ENCODE results near the gene NMNAT1.

DNA sequence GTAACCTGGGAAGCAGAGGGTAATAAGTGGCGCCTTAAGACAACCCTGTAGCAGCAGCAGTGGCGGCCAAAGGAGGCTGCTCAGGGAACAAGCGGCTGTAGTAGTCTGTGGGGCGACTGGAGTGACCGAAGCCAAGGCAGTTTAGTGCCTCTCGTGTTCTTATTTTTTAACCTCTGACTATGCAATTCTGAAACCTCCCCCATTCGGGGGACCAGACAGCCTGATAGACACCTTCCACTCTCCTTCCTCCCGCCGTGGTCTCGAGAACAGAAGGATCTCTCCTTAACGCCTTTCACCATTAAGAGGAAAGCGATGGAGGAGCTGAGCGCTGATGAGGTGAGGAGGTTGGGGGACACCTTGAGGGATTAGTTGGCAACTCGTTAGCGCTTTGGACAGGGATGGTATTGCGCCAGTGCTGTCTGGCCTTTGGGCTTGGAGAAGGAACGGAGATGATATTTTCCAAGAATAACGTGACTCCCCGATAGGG, 90.1 kb downstream of the NMNAT1 start:
- TF ChIP-seq KDM5A (IDR thresholded peaks at IDR 0.05) (no peak), POLR2A (IDR thresholded peaks at IDR 0.05; ENCODE audit: low read length) (no peak), RCOR1 (IDR thresholded peaks at IDR 0.05; ENCODE audit: low read depth, low read length) (no peak), HOXA7 (CRISPR knock-in tag; IDR thresholded peaks at IDR 0.05) (no peak), EP300 (IDR thresholded peaks at IDR 0.05) (no peak), TP53 (CRISPR knock-in tag; IDR thresholded peaks at IDR 0.05) (no peak)
- TF ChIP-seq, protein P1, sequence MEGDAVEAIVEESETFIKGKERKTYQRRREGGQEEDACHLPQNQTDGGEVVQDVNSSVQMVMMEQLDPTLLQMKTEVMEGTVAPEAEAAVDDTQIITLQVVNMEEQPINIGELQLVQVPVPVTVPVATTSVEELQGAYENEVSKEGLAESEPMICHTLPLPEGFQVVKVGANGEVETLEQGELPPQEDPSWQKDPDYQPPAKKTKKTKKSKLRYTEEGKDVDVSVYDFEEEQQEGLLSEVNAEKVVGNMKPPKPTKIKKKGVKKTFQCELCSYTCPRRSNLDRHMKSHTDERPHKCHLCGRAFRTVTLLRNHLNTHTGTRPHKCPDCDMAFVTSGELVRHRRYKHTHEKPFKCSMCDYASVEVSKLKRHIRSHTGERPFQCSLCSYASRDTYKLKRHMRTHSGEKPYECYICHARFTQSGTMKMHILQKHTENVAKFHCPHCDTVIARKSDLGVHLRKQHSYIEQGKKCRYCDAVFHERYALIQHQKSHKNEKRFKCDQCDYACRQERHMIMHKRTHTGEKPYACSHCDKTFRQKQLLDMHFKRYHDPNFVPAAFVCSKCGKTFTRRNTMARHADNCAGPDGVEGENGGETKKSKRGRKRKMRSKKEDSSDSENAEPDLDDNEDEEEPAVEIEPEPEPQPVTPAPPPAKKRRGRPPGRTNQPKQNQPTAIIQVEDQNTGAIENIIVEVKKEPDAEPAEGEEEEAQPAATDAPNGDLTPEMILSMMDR (IDR thresholded peaks at IDR 0.05), result no peak

Measured in A549 (cell line).